ENCODE measurements around the gene SLC2A11. TPM values are rescaled to one million over a fixed set of nuclear protein-coding genes. Genes with fewer than 3 reads are reported as not detected.
A peak's percentile ranks its signal among the peaks of the same experiment; 100 is the strongest.
"Not testable (repeated sequence)": the region's sequence is repeated elsewhere in the genome, so short reads cannot be mapped to it uniquely, and the experiment has no call there.

SLC2A11 gene
- total RNA-seq, 1 donor: 7.9 TPM

GRCh38 chr22:23913306-23913660 is 55.6 kb downstream of the SLC2A11 start:
- Histone ChIP-seq H3K27me3 (ENCODE audit: insufficient read depth, low read length) (no peaks in the 10 kb centered on the region), H3K4me1 (ENCODE audit: insufficient read depth, low read length) (peaks cover 13% of the 10 kb centered on the region), H3K9me3 (ENCODE audit: low read depth, low read length) (no peaks in the 10 kb centered on the region), H3K4me3 (ENCODE audit: low read length) (peak overlapping the region; percentile 56)

- H3K4me1 ChIP-seq (ENCODE audit: insufficient read depth, low read length): peaks cover 13% of the 10 kb centered on the region
- peak overlapping the region; percentile 56 for H3K4me3 ChIP-seq (ENCODE audit: low read length)
- H3K27me3 ChIP-seq (ENCODE audit: insufficient read depth, low read length): no peaks in the 10 kb centered on the region
- no peaks in the 10 kb centered on the region for H3K9me3 ChIP-seq (ENCODE audit: low read depth, low read length)
Observed at GRCh38 chr22:23913661-23914353, 56.1 kb downstream of the SLC2A11 start.

- H3K27me3 ChIP-seq (ENCODE audit: insufficient read depth, low read length): no peaks in the 10 kb centered on the region
- H3K4me3 ChIP-seq (ENCODE audit: low read length): no peak overlapping the region
- no peaks in the 10 kb centered on the region for H3K9me3 ChIP-seq (ENCODE audit: low read depth, low read length)
- peaks cover 13% of the 10 kb centered on the region for H3K4me1 ChIP-seq (ENCODE audit: insufficient read depth, low read length)
Observed at GRCh38 chr22:23915290-23915689, 57.6 kb downstream of the SLC2A11 start.

- H3K27me3 ChIP-seq (ENCODE audit: insufficient read depth, low read length); H3K9me3 ChIP-seq (ENCODE audit: low read depth, low read length); H3K4me3 ChIP-seq (ENCODE audit: low read length); H3K4me1 ChIP-seq (ENCODE audit: insufficient read depth, low read length): not testable (repeated sequence)
Observed at GRCh38 chr22:23920267-23920611, 62.6 kb downstream of the SLC2A11 start.

- not testable (repeated sequence) for H3K4me3 ChIP-seq (ENCODE audit: low read length); H3K27me3 ChIP-seq (ENCODE audit: insufficient read depth, low read length); H3K4me1 ChIP-seq (ENCODE audit: insufficient read depth, low read length); H3K9me3 ChIP-seq (ENCODE audit: low read depth, low read length)
Observed at GRCh38 chr22:23921586-23922201, 64.0 kb downstream of the SLC2A11 start.

GRCh38 chr22:23922921-23923320 is 65.2 kb downstream of the SLC2A11 start:
- no peaks in the 10 kb centered on the region for H3K4me1 ChIP-seq (ENCODE audit: insufficient read depth, low read length)
- H3K9me3 ChIP-seq (ENCODE audit: low read depth, low read length): peaks cover 6% of the 10 kb centered on the region
- no peaks in the 10 kb centered on the region for H3K27me3 ChIP-seq (ENCODE audit: insufficient read depth, low read length)
- H3K4me3 ChIP-seq (ENCODE audit: low read length): no peak overlapping the region

- Histone ChIP-seq H3K27me3 (ENCODE audit: insufficient read depth, low read length) (no peaks in the 10 kb centered on the region), H3K4me3 (ENCODE audit: low read length) (no peak overlapping the region), H3K9me3 (ENCODE audit: low read depth, low read length) (peaks cover 6% of the 10 kb centered on the region), H3K4me1 (ENCODE audit: insufficient read depth, low read length) (no peaks in the 10 kb centered on the region)
Observed at GRCh38 chr22:23925020-23925606, 67.4 kb downstream of the SLC2A11 start.

GRCh38 chr22:23926561-23926960 is 68.9 kb downstream of the SLC2A11 start:
- peaks cover 6% of the 10 kb centered on the region for H3K9me3 ChIP-seq (ENCODE audit: low read depth, low read length)
- no peaks in the 10 kb centered on the region for H3K4me1 ChIP-seq (ENCODE audit: insufficient read depth, low read length)
- H3K4me3 ChIP-seq (ENCODE audit: low read length): no peak overlapping the region
- H3K27me3 ChIP-seq (ENCODE audit: insufficient read depth, low read length): no peaks in the 10 kb centered on the region

Other genes starting within 250 kb of the SLC2A11 start
- 0.73 TPM for gene DRICH1, start 225.6 kb upstream of the SLC2A11 start, total RNA-seq
- gene RGL4, start 166.9 kb upstream of the SLC2A11 start, total RNA-seq: 9.2 TPM
- 0.52 TPM for gene ZNF70, start 106.8 kb upstream of the SLC2A11 start, total RNA-seq
- gene VPREB3, start 103.5 kb upstream of the SLC2A11 start, total RNA-seq: 0.42 TPM
- 0.31 TPM for gene C22orf15, start 94.9 kb upstream of the SLC2A11 start, total RNA-seq
- 9.0 TPM for gene CHCHD10, start 89.9 kb upstream of the SLC2A11 start, total RNA-seq
- gene MMP11, start 85.0 kb upstream of the SLC2A11 start, total RNA-seq: 0.94 TPM
- gene SMARCB1, start 70.9 kb upstream of the SLC2A11 start, total RNA-seq: 31.8 TPM
- 1.7 TPM for gene DERL3, start 18.9 kb upstream of the SLC2A11 start, total RNA-seq
- 66.7 TPM for gene MIF, start 36.5 kb downstream of the SLC2A11 start, total RNA-seq
- gene GSTT2B, start 103.3 kb downstream of the SLC2A11 start, total RNA-seq: not detected
- gene DDTL, start 109.0 kb downstream of the SLC2A11 start, total RNA-seq: 3.8 TPM
- gene DDT, start 116.6 kb downstream of the SLC2A11 start, total RNA-seq: 45.8 TPM
- gene GSTT2, start 122.3 kb downstream of the SLC2A11 start, total RNA-seq: not detected
- not detected for gene GSTT4, start 147.6 kb downstream of the SLC2A11 start, total RNA-seq
- 49.7 TPM for gene CABIN1, start 153.4 kb downstream of the SLC2A11 start, total RNA-seq